CD4-positive, CD25-positive, alpha-beta regulatory T cell (primary cell): ENCODE results near the gene CFAP46. TPM values are rescaled to one million over a fixed set of nuclear protein-coding genes. Genes with fewer than 3 reads are reported as not detected.

ENCODE experiments used
- ATAC-seq, 2 donors: fragments of 150-1000 bp; cut with Tn5 transposase; one replicate each; pipeline ENCODE4 v1.10.0; 2021; ENCODE audit warnings: low read depth in 2 of 2, moderate number of reproducible peaks in 2 of 2, moderate library complexity in 1 of 2
- DNase-seq, 3 donors: peaks; one replicate each; pipeline versions ENCODE4 v3.0.0 to v3.0.0-alpha.2; 2012 to 2022; ENCODE audit warnings: mixed read lengths in 1 of 3
- H3K27ac ChIP-seq: one replicate; pipeline ENCODE4 v1.7.0; 2013; ENCODE audit warnings: mild to moderate bottlenecking, low read length; ENCODE audit not compliant: insufficient read depth, poor library complexity, severe bottlenecking
- H3K27me3 ChIP-seq: one replicate; pipeline ENCODE4 v1.7.0; 2013; ENCODE audit warnings: low read length; ENCODE audit not compliant: control insufficient read depth, insufficient read depth
- H3K36me3 ChIP-seq: one replicate; pipeline ENCODE4 v1.7.0; 2013; ENCODE audit warnings: mild to moderate bottlenecking, low read length, moderate library complexity; ENCODE audit not compliant: control insufficient read depth, insufficient read depth
- H3K4me1 ChIP-seq: 2 replicates; pipeline ENCODE4 v1.7.0; 2013; ENCODE audit warnings: mild to moderate bottlenecking, low read length; ENCODE audit not compliant: insufficient read depth, control insufficient read depth, poor library complexity, severe bottlenecking
- H3K4me3 ChIP-seq: one replicate; pipeline ENCODE4 v1.7.0; 2013; ENCODE audit warnings: low read depth, mild to moderate bottlenecking, low read length, moderate library complexity
- H3K9me3 ChIP-seq, 2 experiments: 1 replicate in 1 of 2; 2 replicates in 1 of 2; pipeline ENCODE4 v1.7.0; 2013; ENCODE audit warnings: low read length in 2 of 2, mild to moderate bottlenecking in 1 of 2, moderate library complexity in 1 of 2; ENCODE audit not compliant: control insufficient read depth in 2 of 2
- H3K27ac Mint-ChIP-seq, 3 donors: one replicate each; pipeline ENCODE4 v1.8.0; 2020 to 2022; ENCODE audit warnings: mild to moderate bottlenecking in 3 of 3, mixed read lengths in 3 of 3, moderate library complexity in 2 of 3
- H3K27me3 Mint-ChIP-seq: one replicate; pipeline ENCODE4 v1.8.0; 2022; ENCODE audit warnings: mild to moderate bottlenecking, mixed read lengths
- H3K36me3 Mint-ChIP-seq: one replicate; pipeline ENCODE4 v1.8.0; 2020; ENCODE audit warnings: mixed read lengths
- H3K4me1 Mint-ChIP-seq, 4 donors: one replicate each; pipeline ENCODE4 v1.8.0; 2020 to 2022; ENCODE audit warnings: mixed read lengths in 4 of 4, mild to moderate bottlenecking in 1 of 4
- H3K4me3 Mint-ChIP-seq, 4 donors: one replicate each; pipeline ENCODE4 v1.8.0; 2020 to 2022; ENCODE audit warnings: mild to moderate bottlenecking in 4 of 4, mixed read lengths in 4 of 4, moderate library complexity in 3 of 4
- H3K9me3 Mint-ChIP-seq, 7 donors: one replicate each; pipeline ENCODE4 v1.8.0; 2020 to 2022; ENCODE audit warnings: mixed read lengths in 7 of 7, mild to moderate bottlenecking in 3 of 7, moderate library complexity in 2 of 7
- polyA plus RNA-seq, 4 donors: library from polyadenylated mRNA; unstranded; fragments of 300-500 nt; fragmentation: Illumina TruSeq; gene quantifications; one replicate each; pipeline ENCODE4 v1.2.3, GENCODE V29; 2021
- total RNA-seq: library from RNA; stranded (reverse); gene quantifications from one replicate; pipeline ENCODE4 v1.2.3, GENCODE V29; 2022

The CFAP46 gene
- total and polyA plus RNA-seq, 5 donors from 2014 or later = not detected

DNA sequence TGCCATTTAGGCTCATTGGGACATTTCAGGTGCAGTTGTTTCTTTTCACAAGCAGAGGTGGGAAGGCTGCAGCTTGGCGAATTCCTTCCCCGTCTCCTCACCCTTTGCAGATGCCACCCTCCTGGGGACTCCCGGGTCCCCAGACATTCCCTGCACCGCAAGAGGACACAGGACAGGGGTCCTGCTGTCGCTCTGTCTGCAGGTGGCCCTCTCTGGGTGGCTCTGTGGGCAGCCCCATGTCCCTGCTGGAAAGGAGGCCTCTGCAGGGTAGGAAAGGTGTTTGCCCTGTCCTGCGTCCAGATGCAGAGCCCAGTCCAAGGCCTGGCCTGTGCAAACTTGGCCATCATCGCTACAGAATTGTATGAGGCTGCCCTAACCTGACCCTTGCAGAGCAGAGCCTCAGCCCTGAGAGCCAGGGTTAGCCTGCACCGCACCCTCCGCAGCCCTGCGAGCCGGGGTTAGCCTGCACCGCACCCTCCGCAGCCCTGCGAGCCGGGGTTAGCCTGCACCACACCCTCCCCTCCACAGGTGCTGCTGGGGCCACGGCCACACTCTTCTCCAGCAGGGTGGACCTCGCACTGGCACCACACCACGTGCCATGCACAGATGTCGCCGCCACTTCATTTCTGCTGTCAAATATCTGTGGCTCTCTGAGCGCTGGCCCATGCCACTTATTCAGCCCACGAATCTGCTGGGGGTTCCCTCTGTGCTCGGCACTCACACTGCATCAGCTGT lies 61.0 kb downstream of the CFAP46 start:
- ATAC-seq = no peak
- Mint-ChIP-seq H3K27me3 (peaks cover 8% of the 10 kb centered on the region), H3K27ac (no peak overlapping the region), H3K36me3 (no peaks in the 10 kb centered on the region), H3K9me3 (peaks cover 0 to 2% (median 0%) of the 10 kb centered on the region in 7 donors), H3K4me3 (no peak overlapping the region), H3K4me1 (no peaks in the 10 kb centered on the region)
- no peak overlapping the region for H3K4me3 ChIP-seq
- H3K27ac ChIP-seq = no peak overlapping the region
- H3K27me3 ChIP-seq = no peaks in the 10 kb centered on the region
- no peaks in the 10 kb centered on the region for H3K4me1 ChIP-seq
- DNase-seq = no peak
- H3K9me3 ChIP-seq = no peaks in the 10 kb centered on the region
- no peaks in the 10 kb centered on the region for H3K36me3 ChIP-seq

DNA sequence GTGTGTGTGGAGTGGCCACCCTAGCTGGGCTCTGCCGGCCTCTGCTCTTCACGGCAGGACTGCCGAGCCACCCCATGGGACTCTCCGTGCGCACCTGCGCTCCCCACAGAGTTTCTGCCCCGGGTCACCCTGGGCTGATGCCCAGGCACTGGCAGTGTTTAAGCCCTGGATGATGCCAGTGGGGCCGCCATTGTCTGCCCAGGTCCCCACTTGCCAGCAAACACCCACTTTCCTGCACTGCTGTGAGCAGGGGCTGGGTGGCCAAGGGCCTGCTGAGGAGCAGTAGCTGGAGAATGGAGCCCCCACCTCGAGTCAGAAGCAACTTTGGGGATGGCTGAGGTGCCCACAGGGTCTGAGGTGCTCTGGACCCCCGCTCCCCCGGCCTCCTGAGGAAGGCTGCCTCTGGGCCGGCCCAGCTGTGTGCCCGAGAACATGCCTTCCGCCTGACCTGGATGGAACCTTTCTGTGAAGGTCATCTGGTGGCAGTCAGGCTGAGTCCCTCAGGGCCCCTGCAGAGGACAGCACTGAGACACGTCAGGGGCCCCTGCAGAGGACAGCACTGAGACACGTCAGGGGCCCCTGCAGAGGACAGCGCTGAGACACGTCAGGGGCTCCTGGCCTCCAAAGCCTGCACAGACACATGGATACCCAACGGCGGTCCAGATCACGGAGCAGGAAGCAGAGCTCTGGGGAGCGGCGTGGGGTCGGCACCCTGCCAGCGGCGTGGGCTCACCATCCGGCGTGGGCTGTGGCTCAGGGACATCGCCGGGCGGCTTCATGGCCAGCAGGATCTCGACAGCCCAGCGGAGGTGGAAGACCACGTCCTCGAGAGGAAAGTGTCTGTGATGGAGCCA lies 62.0 kb downstream of the CFAP46 start:
- peaks cover 8% of the 10 kb centered on the region for H3K27me3 Mint-ChIP-seq
- Histone ChIP-seq H3K27me3 (no peaks in the 10 kb centered on the region), H3K9me3 (no peaks in the 10 kb centered on the region), H3K4me3 (no peak overlapping the region), H3K4me1 (no peaks in the 10 kb centered on the region), H3K36me3 (no peaks in the 10 kb centered on the region), H3K27ac (no peak overlapping the region)
- H3K4me1 Mint-ChIP-seq = no peaks in the 10 kb centered on the region
- no peaks in the 10 kb centered on the region for H3K36me3 Mint-ChIP-seq
- peaks cover 0 to 2% (median 0%) of the 10 kb centered on the region in 7 donors for H3K9me3 Mint-ChIP-seq
- H3K4me3 Mint-ChIP-seq = no peak overlapping the region
- H3K27ac Mint-ChIP-seq = no peak overlapping the region
- DNase-seq (no peak), ATAC-seq (no peak)

DNA sequence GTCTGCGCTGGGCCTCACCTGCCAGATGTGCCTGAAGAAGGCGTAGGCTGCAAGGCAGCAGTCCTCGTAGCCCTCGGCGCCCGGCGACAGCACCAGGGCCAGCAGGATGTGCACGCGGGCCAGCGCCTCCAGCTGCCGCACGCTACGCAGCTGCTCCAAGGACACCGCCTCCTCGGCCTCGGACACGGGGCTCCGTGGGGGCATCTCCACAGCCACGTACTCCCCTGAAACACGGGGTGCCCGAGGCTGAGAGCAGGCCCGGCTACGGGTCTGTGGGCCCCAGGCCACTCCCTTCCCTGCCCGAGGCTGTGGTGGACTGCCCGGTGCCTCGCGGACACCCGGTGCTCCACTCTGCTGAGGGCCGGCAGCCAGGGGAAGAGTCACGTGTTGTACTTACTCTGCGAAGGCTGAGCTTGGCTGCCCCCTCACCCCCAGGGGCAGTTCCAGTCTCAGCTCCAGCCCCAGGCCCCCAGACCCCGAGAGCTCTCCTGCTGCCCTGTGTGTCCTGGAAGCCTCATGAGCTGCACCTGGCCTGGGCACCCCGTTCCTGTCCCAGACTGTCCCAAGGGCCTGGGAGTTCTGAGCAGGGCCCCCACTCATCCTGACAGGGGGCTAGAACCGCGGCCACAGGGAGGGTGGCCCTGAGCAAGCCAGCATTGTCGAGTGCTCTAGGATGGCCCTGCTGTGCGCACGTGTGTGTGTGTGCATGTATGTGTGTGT lies 62.8 kb downstream of the CFAP46 start:
- no peaks in the 10 kb centered on the region for H3K4me1 ChIP-seq
- Mint-ChIP-seq H3K9me3 (peaks cover 0 to 2% (median 0%) of the 10 kb centered on the region in 7 donors), H3K4me3 (no peak overlapping the region), H3K27ac (no peak overlapping the region), H3K36me3 (no peaks in the 10 kb centered on the region), H3K4me1 (no peaks in the 10 kb centered on the region), H3K27me3 (peaks cover 8% of the 10 kb centered on the region)
- no peak overlapping the region for H3K27ac ChIP-seq
- ATAC-seq (no peak), DNase-seq (no peak)
- H3K9me3 ChIP-seq = no peaks in the 10 kb centered on the region
- H3K4me3 ChIP-seq = no peak overlapping the region
- no peaks in the 10 kb centered on the region for H3K27me3 ChIP-seq
- H3K36me3 ChIP-seq = no peaks in the 10 kb centered on the region

DNA sequence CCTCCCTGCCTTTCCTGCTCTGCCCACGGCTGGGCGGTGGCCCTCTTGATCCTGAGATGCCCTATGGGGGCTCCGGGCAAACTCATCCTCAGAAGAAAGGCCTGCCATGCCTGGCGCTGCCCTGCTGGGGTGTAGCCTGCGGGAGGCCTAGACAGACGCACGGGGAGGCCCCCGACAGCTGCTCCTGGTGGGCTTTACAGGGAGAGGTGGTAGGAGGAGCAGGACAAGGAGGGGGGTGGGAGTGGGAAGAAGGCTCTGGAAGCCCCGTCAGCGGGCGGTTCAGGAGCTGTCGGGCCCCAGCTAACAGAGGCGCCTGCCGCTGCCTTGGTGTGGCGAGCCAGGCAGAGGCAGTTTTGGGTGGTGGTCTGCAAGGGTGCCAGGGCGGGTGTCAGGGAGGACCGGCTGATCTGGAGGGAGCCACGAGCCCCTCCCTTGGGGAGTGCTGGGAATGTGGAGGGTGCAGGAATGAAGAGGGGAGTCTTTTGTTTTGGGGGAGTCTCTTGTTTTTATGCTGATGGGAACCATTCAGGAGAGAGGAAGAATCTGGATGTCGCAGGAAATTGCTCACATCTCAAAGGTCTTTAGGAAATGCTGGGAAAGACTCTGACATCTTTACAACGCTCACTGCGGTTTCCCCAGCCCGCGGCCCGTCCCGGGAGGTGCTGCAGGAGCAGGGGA lies 63.5 kb downstream of the CFAP46 start:
- Mint-ChIP-seq H3K9me3 (peaks cover 0 to 2% (median 0%) of the 10 kb centered on the region in 7 donors), H3K36me3 (no peaks in the 10 kb centered on the region), H3K27me3 (peaks cover 8% of the 10 kb centered on the region), H3K4me1 (no peaks in the 10 kb centered on the region), H3K27ac (no peak overlapping the region), H3K4me3 (no peak overlapping the region)
- DNase-seq (no peak), ATAC-seq (no peak)
- Histone ChIP-seq H3K4me1 (no peaks in the 10 kb centered on the region), H3K27me3 (no peaks in the 10 kb centered on the region), H3K9me3 (no peaks in the 10 kb centered on the region), H3K4me3 (no peak overlapping the region), H3K36me3 (no peaks in the 10 kb centered on the region), H3K27ac (no peak overlapping the region)

DNA sequence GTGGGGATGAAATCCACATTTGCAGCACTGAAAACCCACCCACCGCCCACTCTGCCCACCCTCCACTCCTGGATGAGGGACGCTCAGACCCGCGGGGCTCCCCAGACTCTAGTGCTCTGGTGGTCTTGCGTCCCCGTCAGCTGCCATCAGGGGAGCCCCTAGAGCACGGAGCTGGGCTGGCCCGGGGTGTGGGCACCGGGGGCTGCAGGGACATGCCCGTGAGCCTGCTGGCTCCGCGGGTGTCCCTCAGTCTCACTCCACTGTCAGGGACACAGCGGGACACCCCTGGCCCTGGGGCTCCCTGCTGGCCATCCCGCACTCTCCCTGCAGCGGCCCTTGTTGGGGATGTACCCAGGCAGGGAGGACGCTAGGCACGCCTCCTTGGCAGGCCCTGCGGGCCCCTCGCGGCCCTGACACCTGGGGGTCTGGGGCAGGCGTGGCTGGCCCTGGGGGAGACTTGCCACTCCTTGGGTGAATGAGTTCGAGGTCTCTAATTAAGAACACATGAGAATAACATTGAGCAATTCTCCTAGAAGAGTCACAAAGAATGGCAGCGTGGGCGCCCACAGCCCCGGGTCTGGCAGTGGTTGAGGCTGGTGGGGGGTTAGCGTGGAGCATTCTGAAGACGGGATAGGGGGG lies 64.2 kb downstream of the CFAP46 start:
- peaks cover 8% of the 10 kb centered on the region for H3K27me3 Mint-ChIP-seq
- Histone ChIP-seq H3K27me3 (no peaks in the 10 kb centered on the region), H3K9me3 (no peaks in the 10 kb centered on the region), H3K27ac (no peak overlapping the region), H3K36me3 (no peaks in the 10 kb centered on the region), H3K4me3 (no peak overlapping the region), H3K4me1 (no peaks in the 10 kb centered on the region)
- peaks cover 0 to 2% (median 0%) of the 10 kb centered on the region in 7 donors for H3K9me3 Mint-ChIP-seq
- H3K36me3 Mint-ChIP-seq = no peaks in the 10 kb centered on the region
- no peak for ATAC-seq
- no peak for DNase-seq
- no peak overlapping the region for H3K4me3 Mint-ChIP-seq
- no peak overlapping the region for H3K27ac Mint-ChIP-seq
- H3K4me1 Mint-ChIP-seq = no peaks in the 10 kb centered on the region

DNA sequence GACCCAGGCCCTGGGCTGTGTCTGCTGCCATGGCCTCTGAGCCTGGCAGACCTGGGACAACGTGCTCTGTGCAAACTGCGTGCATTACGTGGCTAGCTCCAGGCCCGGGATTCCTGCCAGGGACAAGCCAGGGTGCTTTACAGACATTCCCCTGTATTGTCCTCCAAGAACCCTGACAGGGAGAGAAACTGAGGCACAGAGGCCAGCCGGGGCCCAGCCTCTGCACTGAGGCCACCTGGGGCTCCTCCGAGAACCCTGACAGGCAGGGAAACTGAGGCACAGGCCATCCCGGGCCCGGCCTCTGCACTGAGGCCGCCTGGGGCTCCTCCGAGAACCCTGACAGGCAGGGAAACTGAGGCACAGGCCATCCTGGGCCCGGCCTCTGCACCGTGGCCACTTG lies 64.9 kb downstream of the CFAP46 start:
- Mint-ChIP-seq H3K9me3 (peaks cover 0 to 2% (median 0%) of the 10 kb centered on the region in 7 donors), H3K4me3 (no peak overlapping the region), H3K36me3 (no peaks in the 10 kb centered on the region), H3K4me1 (no peaks in the 10 kb centered on the region), H3K27me3 (peaks cover 8% of the 10 kb centered on the region), H3K27ac (no peak overlapping the region)
- no peak for DNase-seq
- H3K27me3 ChIP-seq = no peaks in the 10 kb centered on the region
- no peaks in the 10 kb centered on the region for H3K4me1 ChIP-seq
- H3K4me3 ChIP-seq = no peak overlapping the region
- H3K27ac ChIP-seq = no peak overlapping the region
- H3K36me3 ChIP-seq = no peaks in the 10 kb centered on the region
- no peaks in the 10 kb centered on the region for H3K9me3 ChIP-seq
- ATAC-seq = no peak

DNA sequence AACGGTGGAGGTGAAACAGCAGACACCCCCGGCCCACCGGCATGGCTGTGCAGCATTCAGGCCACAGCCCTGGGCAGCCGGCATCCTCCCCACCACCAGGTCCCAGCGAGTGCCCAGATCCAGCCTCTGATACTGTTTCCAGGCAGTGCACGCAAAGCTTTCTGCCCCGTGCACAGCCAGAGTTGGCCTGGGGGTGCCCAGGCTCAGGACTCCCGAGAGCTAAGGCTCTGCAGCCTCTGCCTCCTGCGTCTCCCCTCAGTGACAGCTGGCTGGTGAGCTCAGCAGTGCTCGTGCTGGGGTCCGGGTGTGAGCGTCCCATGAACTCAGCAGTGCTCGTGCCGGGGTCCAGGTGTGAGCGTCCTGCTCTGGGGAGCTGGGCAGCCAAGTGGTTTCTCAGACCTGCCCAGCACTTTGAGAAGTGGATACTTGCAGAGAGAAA lies 65.4 kb downstream of the CFAP46 start:
- no peaks in the 10 kb centered on the region for H3K9me3 ChIP-seq
- H3K27me3 ChIP-seq = no peaks in the 10 kb centered on the region
- Mint-ChIP-seq H3K27ac (no peak overlapping the region), H3K4me3 (no peak overlapping the region), H3K27me3 (peaks cover 8% of the 10 kb centered on the region), H3K4me1 (no peaks in the 10 kb centered on the region), H3K9me3 (peaks cover 0 to 2% (median 0%) of the 10 kb centered on the region in 7 donors), H3K36me3 (no peaks in the 10 kb centered on the region)
- no peaks in the 10 kb centered on the region for H3K36me3 ChIP-seq
- H3K4me3 ChIP-seq = no peak overlapping the region
- no peak for ATAC-seq
- DNase-seq = no peak
- H3K4me1 ChIP-seq = no peaks in the 10 kb centered on the region
- H3K27ac ChIP-seq = no peak overlapping the region
